Mammary epithelial cell (primary cell): ENCODE measurements around the gene PLA2G2A.

Experiments
- CTCF ChIP-seq, 2 donors: IDR thresholded peaks in 1 of 2; conservative IDR thresholded peaks in 1 of 2; 2 replicates each; pipeline ENCODE4 v1.5.1; 2011 to 2012; ENCODE audit warnings: inconsistent platforms in 2 of 2, low read length in 2 of 2, mild to moderate bottlenecking in 2 of 2, control low read depth in 1 of 2, low read depth in 1 of 2; ENCODE audit not compliant: insufficient read depth in 1 of 2; ENCODE audit errors: extremely low read depth in 1 of 2
- EZH2 ChIP-seq: IDR thresholded peaks from 2 replicates; pipeline ENCODE4 v1.6.1; 2012; ENCODE audit warnings: low read length, inconsistent platforms, borderline replicate concordance

- no peak for TF ChIP-seq CTCF (conservative IDR thresholded peaks at IDR 0.05 in 1 of 2, IDR thresholded peaks at IDR 0.05 in 1 of 2; ENCODE audit: extremely low read depth in 1 of 2, insufficient read depth in 1 of 2, low read depth in 1 of 2, low read length in 2 of 2)
- no peak for TF ChIP-seq EZH2
These were observed 32.4 kb downstream of the PLA2G2A start for GRCh38 chr1:19946971-19947370.
